ENCODE measurements around the gene CRYBG1.

DNA sequence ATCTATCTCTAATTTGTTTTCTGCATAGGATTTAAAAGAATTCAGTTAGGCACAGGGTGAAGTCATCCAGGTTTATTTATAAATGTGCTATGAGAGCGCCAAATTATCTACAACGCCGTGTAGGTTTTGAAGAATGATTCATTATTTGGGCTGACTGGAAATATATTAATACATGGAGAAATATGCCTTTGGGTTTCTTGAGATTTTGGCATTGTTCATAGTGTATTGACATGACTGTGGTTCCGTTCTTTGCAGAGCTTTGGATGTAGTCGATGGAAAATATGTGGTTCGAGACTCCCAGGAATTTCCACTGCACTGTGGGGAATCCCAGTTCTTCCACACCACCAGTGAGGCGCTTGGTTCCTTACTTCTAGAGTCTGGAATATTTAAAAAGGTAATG lies 90.9 kb downstream of the CRYBG1 start:
- TF ChIP-seq POLR2AphosphoS5 (IDR thresholded peaks at IDR 0.05; ENCODE audit: low read depth, low read length) (no peak), FOXP2 (optimal IDR thresholded peaks at IDR 0.05; ENCODE audit: borderline replicate concordance, extremely low read depth, extremely low read length, insufficient read depth) (no peak)
- TF ChIP-seq, protein P1, sequence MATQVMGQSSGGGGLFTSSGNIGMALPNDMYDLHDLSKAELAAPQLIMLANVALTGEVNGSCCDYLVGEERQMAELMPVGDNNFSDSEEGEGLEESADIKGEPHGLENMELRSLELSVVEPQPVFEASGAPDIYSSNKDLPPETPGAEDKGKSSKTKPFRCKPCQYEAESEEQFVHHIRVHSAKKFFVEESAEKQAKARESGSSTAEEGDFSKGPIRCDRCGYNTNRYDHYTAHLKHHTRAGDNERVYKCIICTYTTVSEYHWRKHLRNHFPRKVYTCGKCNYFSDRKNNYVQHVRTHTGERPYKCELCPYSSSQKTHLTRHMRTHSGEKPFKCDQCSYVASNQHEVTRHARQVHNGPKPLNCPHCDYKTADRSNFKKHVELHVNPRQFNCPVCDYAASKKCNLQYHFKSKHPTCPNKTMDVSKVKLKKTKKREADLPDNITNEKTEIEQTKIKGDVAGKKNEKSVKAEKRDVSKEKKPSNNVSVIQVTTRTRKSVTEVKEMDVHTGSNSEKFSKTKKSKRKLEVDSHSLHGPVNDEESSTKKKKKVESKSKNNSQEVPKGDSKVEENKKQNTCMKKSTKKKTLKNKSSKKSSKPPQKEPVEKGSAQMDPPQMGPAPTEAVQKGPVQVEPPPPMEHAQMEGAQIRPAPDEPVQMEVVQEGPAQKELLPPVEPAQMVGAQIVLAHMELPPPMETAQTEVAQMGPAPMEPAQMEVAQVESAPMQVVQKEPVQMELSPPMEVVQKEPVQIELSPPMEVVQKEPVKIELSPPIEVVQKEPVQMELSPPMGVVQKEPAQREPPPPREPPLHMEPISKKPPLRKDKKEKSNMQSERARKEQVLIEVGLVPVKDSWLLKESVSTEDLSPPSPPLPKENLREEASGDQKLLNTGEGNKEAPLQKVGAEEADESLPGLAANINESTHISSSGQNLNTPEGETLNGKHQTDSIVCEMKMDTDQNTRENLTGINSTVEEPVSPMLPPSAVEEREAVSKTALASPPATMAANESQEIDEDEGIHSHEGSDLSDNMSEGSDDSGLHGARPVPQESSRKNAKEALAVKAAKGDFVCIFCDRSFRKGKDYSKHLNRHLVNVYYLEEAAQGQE (IDR thresholded peaks at IDR 0.05; ENCODE audit: insufficient read depth in 1 of 2, low read depth in 2 of 2, low read length in 2 of 2), result no peak
